Ammon's horn (tissue), 1 donor: Measurements from ENCODE around the gene ZFAND3.
"Not testable (repeated sequence)": the region's sequence is repeated elsewhere in the genome, so short reads cannot be mapped to it uniquely, and the experiment has no call there.

Experiments
- DNase-seq: peaks from one replicate; pipeline ENCODE4 v3.0.0-alpha.2; 2016; ENCODE audit warnings: low spot score

The ZFAND3 gene

DNA sequence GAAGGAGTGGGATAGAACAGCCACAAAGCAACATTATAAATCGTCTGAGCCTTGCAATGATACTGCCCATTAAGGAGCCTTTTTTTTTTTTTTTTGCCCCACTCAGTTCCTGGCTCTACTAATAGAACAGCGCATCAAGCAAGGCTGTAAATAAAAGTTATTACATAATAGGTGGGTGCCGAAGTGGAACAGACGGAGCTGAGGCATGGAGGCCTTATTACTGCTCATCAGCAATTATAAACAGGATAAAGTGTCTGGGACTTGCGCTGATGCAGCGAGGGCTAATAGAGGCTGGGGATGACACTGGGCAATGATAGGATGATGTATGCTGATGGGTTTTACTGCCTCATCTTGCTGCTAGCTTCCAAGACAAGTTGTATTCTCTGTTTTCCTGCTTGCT lies 272.1 kb downstream of the ZFAND3 start:
- peak; percentile 23 for DNase-seq

DNA sequence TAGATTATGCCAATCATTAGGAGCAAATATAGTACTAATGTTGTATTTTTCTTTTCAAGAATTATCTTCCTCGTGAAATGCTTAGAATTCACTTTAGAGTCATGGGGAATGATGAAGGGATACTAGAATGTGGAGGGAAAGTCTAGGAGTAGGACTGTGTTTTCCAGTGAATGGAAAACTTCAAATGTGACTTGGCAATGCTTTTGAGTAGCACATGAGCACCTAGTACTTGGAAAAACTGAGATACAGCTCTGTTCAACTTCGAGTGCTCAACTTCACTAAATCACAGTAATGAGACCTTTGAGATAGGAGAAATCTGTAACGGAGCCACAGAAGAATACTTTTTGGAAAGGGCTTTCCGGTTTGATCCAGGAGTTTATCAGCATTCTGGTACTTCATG lies 272.9 kb downstream of the ZFAND3 start:
- no peak for DNase-seq

GRCh38 chr6:38092964-38093363 lies 273.4 kb downstream of the ZFAND3 start:
- DNase-seq = no peak

DNA sequence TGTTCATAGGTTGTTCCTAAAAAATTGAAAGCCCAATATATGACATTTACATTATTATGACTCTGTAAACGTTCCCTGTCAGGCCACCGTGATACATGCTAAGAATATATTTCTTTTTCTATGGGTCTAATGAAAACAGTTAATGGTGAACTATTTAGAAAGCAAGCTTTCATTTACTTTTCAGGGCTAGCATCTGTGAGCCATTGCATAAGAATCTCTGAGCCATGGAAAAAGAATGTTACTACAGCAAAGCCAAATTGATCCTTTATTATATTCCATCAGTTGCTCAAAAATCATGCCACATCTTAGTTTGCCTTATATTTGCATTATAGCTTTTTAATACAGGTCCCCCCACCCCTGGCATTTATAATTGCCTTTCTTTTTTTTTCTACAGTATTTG lies 275.5 kb downstream of the ZFAND3 start:
- DNase-seq = no peak

GRCh38 chr6:38099221-38099620 lies 279.7 kb downstream of the ZFAND3 start:
- DNase-seq = no peak

DNA sequence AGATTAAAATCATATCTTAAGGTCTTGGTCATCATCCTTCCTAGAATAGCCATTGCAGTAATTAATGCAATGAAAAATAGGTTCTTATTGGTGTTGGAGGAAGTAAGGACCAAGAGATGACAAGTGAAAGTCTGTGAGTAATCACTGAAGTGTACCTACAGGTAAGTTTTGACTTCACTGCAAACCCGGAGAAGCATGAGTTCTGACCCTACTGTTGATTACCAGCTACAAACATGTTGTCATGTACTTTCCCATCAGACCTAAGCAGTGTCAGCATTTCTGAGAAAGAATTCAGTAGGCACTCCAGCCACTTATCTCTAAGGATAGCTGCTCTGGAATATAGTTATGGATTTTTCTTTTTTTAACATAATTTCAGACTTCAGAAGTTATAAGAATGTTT lies 280.9 kb downstream of the ZFAND3 start:
- no peak for DNase-seq

GRCh38 chr6:38103921-38104320 lies 284.4 kb downstream of the ZFAND3 start:
- DNase-seq = no peak

GRCh38 chr6:38105066-38105465 lies 285.5 kb downstream of the ZFAND3 start:
- DNase-seq = no peak

DNA sequence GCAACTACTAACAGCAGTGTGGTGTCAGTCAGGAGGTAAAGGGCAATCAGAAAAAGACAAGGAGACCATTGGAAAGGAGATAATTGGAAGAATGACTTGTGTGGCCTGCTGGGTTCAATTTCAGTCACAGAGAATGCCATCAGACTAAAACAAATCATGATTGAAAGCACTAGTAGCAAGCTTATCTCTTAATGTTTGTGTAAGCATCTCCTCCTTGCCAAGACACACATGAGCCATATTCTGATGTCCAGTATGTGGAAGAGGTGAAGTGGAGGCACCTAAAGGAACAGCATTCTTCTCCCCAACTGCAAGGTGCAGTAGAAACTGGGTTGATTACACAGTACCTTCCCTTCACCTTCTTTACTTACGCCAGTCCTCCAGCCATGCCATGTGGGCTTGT lies 287.5 kb downstream of the ZFAND3 start:
- DNase-seq = no peak

DNA sequence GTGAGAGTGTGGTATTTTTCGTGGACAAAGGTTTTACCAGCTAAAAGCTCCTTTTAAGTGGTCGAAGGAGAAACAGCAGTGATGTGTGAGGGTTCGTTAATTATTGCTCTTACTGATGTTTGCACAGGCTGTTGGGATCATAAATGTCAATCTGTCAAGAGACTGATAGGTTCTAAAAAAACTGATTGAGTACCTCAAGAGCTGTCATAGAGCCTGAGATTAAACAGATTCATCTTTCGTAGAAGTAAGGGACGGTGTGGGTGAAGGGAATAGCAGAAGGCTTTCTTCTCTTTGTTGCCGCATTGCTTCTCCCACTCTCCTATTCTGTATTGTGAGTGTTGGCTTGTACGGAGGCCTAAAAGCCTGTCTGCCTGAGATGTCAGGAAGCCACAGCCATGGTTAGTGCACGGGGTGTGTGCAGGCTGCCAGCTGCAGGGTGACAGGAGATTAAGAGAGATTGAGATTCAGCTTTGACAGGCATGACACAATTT lies 291.0 kb downstream of the ZFAND3 start:
- peak; percentile 55 for DNase-seq

GRCh38 chr6:38112181-38112580 lies 292.7 kb downstream of the ZFAND3 start:
- no peak for DNase-seq

GRCh38 chr6:38113825-38114576 lies 294.5 kb downstream of the ZFAND3 start:
- DNase-seq = no peak

GRCh38 chr6:38114976-38115625 lies 295.6 kb downstream of the ZFAND3 start:
- no peak for DNase-seq

DNA sequence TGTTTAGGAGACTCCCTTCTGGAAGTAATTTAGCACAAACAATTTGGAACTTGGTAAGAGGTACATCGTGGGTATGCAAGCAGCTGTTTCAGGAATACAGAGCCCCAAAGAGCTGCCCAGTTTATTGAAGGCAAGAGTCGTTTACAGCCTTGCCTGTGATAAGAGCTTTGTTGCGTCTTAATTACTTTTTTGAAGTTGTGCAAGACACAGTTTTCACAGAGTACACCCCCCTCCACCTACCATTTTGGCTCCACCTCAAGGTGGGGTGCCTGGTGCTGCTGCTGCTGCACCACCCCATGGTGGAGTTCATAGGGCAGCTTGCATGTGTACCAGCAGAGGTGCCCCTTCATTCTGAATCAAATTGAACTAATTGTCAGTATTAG lies 296.1 kb downstream of the ZFAND3 start:
- DNase-seq = no peak

GRCh38 chr6:38116248-38116647 lies 296.7 kb downstream of the ZFAND3 start:
- DNase-seq = no peak

- no peak for DNase-seq
Observed at GRCh38 chr6:38117281-38117680, 297.8 kb downstream of the ZFAND3 start.

DNA sequence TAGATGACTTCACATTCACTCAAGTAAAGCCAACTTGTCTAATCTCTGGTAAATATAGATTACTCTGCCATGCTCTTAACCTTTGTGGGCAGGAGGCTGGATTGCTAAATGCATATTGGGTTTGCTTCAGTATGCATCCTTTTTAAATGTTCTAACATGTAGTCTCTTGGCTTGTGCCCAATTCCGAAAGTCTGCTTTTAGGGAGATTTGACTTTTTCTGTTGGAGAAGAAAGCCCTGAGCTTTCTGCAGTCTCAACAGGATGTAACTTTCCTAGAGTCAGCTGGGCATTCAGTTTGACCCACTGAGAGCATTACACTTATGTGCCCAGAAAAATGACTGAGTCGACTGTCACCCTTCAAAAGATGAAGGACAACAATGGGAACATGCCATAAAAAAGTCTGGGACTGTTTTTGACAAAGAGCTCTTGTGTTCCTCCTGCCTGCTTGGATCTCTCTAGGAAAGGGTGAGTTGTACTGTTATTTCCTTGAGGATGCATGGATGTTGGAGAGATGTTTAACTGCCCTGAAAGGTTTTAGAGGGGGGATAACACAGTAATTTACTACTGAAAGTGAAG lies 299.4 kb downstream of the ZFAND3 start:
- no peak for DNase-seq

GRCh38 chr6:38119516-38119915 lies 300.0 kb downstream of the ZFAND3 start:
- no peak for DNase-seq

DNA sequence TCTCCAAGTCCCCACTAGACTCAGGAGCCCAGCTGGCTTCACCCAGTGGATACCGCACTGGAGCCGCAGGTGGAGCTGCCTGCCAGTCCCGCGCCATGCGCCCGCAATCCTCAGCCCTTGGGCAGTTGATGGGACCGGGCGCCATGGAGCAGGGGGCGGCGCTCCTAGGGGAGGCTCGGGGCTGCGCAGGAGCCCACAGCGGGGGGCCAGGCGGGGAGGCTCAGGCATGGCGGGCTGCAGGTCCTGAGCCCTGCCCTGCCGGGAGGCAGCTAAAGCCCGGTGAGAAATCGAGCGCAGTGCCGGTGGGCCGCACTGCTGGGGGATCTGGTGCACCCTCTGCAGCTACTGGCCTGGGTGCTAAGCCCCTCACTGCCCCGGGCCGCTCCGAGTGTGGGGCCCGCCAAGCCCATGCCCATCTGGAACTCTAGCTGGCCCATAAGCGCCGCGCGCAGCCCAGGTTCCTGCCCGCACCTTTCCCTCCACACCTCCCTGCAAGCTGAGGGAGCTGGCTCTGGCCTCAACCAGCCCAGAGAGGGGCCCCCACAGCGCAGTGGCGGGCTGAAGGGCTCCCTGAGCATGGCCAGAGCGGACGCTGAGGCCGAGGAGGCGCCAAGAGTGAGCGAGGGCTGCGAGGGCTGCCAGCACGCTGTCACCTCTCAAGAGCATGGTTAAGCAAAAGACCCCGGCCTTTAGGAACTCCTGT lies 304.8 kb downstream of the ZFAND3 start:
- DNase-seq = not testable (repeated sequence)

DNA sequence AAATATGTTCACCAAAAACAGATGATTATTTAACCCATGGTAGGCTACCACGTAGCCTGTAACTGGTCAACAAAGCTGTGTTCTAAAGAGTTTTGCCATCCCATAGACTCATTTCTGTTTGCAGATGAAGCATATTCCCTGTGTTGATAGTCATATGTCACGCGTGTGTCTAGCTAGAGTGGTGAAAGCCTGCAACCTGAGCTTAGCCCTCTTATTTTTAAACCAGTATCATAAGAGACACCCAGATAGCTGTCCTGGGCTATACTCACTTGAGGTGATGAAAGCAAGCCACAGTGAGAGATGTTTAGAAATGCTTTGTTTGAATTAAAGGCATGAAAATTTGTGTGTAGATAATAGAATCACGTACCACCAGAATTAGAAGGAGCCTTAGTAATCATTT lies 307.8 kb downstream of the ZFAND3 start:
- no peak for DNase-seq

DNA sequence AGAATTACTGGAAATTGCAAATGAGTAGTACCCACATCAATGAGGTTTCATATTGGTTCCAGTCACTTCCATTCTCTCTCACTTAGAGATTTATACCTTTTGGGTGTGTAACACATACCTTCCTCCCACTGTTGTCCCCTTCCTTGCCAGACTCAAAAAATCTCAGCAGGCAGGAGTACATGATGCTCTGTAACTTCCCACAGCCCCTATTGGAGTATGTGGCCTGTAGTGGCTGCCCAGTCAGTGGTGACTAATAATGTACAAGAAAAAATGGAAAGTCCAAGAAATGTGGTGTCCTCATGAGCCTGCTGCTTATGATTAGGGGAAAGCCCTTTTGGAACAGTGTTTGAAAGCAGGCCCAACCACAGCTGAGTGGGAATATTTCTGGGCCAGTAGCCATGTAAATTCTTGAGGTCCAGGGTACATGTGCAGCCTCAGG lies 312.0 kb downstream of the ZFAND3 start:
- DNase-seq = no peak

DNA sequence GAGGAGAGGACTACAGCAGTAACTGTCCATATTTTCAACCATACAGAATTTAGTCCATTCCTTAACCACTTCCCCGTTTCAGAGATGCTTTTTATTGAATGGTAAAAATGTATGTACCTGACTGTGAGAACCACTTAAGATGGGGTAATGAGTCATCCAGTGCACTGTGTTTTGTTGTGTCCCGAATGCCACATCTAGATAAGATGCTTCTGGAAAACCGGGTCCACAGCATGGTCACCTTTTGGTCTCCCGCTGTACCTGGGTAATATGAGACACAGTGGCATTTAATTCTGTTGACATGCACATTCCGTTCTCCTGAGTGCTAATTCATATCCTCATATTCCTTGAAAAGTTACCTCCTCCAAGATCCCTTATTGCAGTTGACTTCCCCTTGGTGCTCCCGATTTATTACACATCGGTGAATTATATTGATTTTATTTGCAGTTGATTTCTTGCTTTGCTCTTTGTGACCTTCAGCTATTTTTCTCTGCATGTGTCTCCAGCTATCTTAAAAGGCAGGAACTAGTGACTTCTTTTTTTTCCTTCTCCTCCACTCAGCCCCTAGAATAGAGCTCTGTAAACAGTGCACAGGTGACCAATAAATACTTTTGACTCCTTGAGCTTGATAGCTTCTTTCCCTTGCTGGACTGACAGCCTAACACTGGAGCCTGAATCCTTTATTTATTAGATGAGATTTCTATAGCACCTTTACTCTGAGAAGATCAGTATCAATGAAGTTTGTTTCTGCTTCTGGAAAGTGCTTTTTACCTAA lies 314.6 kb downstream of the ZFAND3 start:
- DNase-seq = no peak
